H54 (cell line): ENCODE measurements around the gene PLEKHG4B.
"Not testable (repeated sequence)": the region's sequence is repeated elsewhere in the genome, so short reads cannot be mapped to it uniquely, and the experiment has no call there.

Experiments
- DNase-seq: peaks from one replicate; pipeline ENCODE4 v3.0.0; 2011; ENCODE audit warnings: low spot score, mixed read lengths; ENCODE audit not compliant: insufficient read length
- FAIRE-seq: peaks from 3 replicates; lab custom pipeline; 2011; peaks lifted over from hg19 to GRCh38; lab: Jason Lieb, UNC
- POLR2A ChIP-seq: IDR thresholded peaks from 2 replicates; pipeline ENCODE4 v1.6.1; 2011; ENCODE audit warnings: low read depth, mild to moderate bottlenecking, low read length

The PLEKHG4B gene

GRCh38 chr5:56561-57290 is 35.2 kb upstream of the PLEKHG4B start:
- TF ChIP-seq POLR2A, result no peak
- FAIRE-seq (no peak), DNase-seq (no peak)

GRCh38 chr5:60250-60649 is 31.7 kb upstream of the PLEKHG4B start:
- not testable (repeated sequence) for FAIRE-seq, DNase-seq

DNA sequence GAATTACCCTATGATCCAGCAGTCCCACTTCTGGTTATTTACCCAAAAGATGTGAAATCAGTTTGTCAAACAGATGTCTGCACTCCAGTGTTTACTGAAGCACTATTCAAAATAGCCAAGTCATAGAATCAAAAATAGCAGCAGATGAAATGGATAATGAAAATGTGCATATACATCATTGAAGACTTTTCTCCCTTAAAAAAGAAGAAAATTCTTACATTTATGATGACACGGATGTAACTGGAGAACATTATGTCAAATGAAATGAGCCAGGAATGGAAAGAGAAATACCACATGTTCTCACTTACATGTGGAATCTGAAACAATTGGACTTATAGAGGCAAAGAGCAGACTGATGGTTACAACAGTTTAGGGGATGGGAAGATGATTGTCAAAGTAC is 21.5 kb upstream of the PLEKHG4B start:
- TF ChIP-seq POLR2A, result no peak
- FAIRE-seq (no peak), DNase-seq (no peak)

- not testable (repeated sequence) for FAIRE-seq
Measured at GRCh38 chr5:72316-73180, 19.4 kb upstream of the PLEKHG4B start.

DNA sequence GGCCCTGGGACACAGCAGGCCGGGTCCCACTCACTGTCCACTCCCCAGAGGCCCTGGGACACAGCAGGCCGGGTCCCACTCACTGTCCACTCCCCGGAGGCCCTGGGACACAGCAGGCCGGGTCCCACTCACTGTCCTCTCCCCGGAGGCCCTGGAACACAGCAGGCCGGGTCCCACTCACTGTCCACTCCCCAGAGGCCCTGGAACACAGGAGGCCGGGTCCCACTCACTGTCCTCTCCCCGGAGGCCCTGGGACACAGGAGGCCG is 18.9 kb upstream of the PLEKHG4B start:
- DNase-seq, FAIRE-seq: not testable (repeated sequence)

More at GRCh38 chr5:72316-73180, 19.4 kb upstream of the PLEKHG4B start:
- not testable (repeated sequence) for DNase-seq

GRCh38 chr5:73768-74502 is 18.0 kb upstream of the PLEKHG4B start:
- no peak for DNase-seq
- no peak for FAIRE-seq
- TF ChIP-seq POLR2A, result no peak

DNA sequence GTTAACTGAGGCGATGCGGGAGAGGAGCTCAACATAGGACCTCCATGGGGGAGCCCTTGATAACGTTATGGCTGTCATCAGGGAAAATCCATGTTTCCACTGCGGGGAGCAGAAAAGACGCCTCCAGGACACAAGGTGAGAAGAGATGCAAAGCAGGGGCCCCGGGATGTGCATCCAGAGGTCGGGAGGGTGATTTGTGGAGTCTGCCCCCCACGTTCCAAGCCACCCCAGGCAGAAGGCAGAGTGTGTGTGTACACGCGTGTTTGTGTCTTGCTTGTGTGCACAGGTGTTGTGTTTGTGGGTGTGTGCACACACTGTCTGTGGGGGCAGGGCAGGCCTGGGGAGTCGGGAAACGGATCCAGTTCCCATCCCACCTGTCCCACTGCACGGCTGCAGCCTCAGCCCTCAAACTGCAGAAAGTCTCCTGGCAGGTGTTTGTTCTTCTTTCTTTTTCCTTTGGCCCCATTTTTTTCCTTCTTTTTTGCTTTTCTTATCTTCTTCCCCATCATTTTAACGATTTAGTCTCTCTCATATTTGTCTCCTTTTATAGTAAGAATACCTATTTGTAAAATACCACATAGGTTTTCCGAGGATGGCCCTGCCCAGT is 17.4 kb upstream of the PLEKHG4B start:
- no peak for TF ChIP-seq POLR2A
- no peak for DNase-seq

DNA sequence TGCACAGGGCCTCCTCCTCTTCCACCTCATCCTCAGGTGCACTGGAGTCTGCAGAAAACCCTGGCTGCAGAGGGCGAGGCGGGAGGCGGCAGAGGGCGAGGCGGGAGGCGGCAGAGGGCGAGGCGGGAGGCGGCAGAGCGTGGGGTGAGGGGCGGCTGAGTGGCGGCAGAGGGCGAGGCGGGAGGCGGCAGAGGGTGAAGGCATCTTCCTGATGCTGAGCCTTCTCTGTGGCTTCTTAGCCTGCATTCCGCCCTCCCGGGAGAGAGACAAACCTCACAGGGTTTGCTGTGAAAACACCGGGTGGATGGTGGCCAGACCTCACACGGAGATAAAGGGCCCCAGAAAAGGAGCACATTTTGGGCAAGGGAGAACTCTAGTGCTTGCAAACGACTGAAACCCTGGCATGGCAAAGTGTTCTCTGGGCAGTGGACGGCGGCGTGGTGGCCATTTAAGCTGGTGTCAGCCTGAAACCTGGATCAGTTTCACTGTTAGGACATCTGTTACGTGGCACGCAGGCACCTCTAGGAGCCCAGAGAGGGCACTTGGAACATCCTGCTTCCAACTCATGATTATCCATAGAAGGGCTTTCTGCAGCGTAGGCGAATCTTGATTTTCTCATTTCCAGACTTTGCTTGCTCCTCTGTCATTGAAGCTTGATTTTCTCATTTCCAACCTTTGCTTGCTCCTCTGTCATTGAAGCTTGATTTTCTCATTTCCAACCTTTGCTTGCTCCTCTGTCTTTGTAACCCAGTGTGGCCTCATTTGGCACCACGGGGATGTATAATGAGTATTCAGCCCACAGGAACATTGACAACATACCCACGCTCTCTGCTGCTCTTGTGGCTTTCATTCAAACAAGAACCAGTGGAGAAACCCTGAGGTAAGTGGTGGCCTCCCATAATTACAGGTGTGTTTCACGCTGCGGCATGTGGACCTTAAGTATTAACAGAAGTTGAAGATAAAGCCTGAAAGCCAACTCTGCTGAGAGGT is 16.3 kb upstream of the PLEKHG4B start:
- no peak for FAIRE-seq
- DNase-seq, result no peak
- TF ChIP-seq POLR2A, result no peak

More for the DNA sequence above, 17.4 kb upstream of the PLEKHG4B start:
- no peak for FAIRE-seq

DNA sequence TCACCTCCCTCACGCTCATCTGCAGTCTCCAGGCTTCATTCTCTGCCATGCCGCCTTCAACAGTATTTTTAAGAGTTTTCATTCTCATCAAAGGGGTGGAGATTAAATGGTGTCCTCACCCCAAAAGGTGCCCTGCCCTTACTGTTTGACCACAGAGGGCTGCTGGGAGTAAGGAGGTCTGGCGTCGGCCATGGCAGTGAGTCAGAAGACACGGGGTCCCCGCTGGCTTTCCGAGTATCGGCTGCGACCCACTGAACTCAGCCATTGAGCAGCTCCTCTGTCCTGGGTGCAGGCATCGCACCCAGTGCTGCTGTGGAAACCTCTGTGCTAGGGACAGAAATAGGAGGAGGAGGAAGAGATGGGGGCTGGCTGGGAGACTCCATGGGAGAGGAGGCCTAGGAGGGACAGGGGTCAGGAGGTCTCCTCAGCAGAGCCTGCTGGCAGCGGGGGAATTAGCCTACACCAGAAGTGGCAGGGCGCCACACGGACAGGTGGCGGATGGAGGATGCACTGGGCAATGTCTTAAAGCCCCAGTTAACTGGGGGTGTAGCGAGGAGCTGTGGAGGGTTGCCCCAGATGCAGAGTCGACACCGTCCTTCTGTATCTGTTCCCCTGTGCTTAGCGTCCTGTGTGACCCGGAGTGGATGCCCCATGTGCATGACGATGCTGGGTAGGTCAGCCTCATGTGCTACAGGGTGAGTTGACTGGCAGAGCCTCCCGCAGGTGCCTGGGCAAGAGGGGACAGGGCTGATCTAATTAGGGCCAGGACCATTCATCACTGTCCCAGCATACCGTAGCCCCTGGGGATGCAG is 15.4 kb upstream of the PLEKHG4B start:
- FAIRE-seq, result no peak
- no peak for TF ChIP-seq POLR2A

GRCh38 chr5:77170-77501 is 14.8 kb upstream of the PLEKHG4B start:
- no peak for DNase-seq
- TF ChIP-seq POLR2A, result no peak
- no peak for FAIRE-seq

More for the DNA sequence above, 15.4 kb upstream of the PLEKHG4B start:
- no peak for DNase-seq

- DNase-seq, result no peak
- TF ChIP-seq POLR2A, result no peak
- no peak for FAIRE-seq
Measured at GRCh38 chr5:77546-77945, 14.4 kb upstream of the PLEKHG4B start.
